GM18867 (cell line): ENCODE results near the gene GNAL.
A peak's percentile ranks its signal among the peaks of the same experiment; 100 is the strongest.

Source experiments
- ATAC-seq: cut with Tn5 transposase; IDR thresholded peaks from one replicate; pipeline ENCODE4 v1.9.1; 2021; ENCODE audit warnings: mild to moderate bottlenecking, moderate library complexity; ENCODE audit not compliant: unreplicated experiment

GNAL gene

DNA sequence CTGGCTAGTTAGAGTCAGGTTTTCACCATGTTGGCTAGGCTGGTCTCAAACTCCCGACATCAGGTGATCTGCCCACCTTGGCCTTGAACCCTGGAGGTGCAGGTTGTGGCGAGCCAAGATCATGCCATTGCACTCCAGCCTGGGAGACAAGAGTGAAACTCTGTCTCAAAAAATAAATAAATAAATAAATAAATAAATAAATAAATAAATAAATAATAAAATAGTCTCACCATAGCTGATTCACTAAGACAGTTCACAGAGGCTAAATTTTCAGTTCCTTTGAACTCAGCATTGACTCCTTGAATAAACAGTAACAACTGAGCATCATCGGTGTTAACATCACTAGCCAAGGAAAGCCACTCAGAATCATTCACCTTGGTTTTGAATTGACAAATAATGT is 32.7 kb downstream of the GNAL start:
- ATAC-seq = no peak

DNA sequence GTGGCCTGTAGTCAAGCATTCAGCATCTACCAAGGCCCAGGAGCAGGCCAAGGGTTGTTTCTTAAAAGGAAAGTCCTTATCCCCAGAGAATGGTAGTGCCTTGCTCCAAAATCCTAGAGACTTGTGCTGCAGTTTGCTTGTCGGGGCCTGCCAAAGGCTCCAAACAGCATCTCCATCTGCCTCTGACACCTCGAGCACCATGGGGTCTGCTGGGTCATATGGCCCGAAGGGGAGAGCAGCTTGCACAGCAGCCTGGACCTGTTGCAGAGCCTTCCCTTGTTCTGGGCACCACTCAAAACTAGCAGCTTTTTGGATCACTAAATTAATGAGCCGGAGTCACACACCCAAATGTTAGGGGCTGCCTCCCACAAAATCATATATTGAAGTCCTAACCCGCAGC is 35.7 kb downstream of the GNAL start:
- no peak for ATAC-seq

DNA sequence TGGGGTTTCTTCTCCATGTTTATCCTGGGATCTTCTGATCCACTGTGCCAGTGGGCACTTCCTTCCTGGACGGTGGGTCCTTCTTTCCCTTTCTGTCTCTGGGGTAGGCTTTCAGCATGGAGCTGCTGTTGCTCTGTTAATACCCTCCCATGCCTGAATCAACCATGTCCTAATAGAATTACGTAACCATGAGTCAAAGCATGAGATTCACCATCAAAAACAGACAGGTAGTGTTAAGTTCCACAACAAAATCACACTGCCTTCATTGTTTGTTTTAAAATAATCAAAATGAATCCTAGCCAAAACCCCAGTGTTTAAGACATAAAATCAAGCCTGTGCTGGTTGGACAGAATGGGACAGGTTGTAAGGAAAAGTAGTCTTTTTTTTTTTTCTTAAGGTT is 37.5 kb downstream of the GNAL start:
- ATAC-seq = no peak

DNA sequence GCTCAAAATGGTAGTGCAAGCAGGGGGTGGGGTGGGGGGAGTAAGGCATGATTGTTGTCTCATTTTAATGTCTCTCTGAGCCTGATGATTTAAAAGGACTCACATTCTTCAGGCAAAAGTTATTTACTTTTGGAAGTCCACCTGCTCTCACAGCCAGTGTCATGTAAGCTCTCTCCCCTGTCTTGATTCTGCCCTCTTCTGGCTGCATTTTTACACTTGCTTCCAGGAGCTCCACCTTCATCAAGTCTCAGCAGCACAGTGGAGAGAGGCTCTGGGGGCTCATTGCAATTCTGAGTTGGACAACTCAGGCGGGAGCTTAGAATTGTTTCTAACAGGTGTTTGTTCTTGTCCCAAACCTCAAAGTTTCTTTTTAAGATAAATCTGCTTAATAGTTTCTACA is 39.2 kb downstream of the GNAL start:
- ATAC-seq = no peak

DNA sequence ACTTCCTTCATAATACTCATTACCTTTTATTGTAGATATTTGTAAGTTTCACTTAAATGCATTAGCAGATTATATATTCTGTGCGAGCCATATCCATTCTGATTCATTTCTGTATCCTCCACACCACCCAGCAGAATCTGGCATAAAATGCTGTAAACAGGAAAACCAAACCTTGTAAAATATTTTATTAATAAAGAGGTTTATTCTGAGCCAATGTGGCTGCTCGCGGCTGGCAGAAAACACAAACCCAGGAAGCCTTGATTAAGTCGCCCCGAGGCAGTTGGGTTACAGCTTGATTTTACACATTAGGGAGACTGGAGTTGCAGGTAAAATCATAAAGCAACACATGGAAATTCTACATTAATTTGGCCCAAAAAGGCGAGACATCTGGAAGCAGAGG is 40.5 kb downstream of the GNAL start:
- ATAC-seq = no peak

DNA sequence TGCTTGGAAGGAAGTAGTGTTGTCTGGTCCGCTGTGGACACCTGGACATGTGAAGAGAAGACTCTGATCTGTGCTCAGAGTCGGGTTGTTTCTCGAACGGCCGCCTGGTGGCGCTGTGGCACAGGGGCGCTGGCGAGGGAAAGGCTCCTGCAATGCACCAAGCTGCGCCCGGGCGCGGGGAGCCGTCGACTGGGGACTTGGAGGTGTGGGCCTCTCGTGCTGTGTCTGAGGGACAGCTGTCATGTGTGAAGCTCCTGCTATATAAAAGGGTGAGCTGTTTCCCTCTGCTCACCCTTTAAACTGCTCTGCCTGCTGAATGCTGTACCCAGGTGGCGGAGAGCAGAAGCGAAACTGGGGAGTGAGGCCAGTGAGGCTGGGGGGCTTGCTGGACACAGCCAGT is 44.0 kb downstream of the GNAL start:
- ATAC-seq = peak; percentile 64

DNA sequence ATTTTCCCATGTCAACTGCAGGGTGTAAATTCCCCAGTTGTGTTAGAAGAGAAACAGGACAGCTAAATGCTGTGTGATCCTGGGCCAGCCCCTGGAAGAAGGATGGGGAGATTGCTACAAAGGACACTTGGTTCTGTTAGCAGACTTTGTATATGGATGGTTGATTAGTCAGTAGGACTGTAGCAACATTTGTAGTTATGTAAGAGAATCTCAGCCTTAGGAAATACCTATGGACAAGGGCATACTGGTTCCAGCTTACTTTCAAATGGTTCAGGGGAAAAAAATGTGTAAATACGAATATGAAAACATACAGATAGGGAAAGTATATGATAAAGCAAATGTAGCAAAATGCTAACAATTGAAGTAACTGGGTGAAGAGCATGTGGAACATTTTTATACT is 47.6 kb downstream of the GNAL start:
- ATAC-seq = no peak

DNA sequence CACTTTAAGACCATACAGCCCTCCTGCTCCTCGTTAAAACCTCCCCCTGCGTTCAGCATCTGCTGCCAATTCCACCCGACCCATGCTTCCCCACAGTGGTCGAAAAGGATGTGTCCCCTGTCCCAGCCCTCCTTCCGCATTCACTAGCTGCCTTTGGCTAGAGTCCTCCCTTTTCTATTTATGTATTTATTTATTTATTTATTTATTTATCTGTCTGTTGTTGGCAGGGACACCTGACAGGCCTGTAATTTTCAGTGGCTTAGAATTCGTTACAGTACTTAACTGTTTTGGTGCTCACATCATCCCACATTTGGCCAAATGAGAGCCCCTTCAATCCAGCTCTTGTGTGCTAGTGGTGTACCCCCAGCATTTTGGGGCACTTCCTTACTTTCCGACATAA is 50.8 kb downstream of the GNAL start:
- ATAC-seq = no peak

DNA sequence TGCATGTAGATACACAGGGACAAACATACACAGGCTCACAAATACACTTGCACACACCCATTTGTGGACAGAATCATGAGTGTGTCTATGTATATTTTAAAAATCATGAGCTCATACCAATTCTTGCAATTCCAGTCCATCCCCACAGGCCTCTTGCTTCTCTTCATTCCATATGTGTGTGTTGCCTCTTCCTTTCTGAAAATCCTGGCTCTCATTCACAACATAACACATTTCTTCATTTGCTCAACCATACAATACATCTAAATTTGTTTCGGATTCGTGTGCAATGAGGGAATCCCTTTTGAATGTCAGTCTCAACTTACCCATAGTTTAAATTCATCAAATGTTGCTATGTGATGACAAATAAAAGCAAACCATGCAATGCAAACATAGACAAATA is 51.4 kb downstream of the GNAL start:
- no peak for ATAC-seq

DNA sequence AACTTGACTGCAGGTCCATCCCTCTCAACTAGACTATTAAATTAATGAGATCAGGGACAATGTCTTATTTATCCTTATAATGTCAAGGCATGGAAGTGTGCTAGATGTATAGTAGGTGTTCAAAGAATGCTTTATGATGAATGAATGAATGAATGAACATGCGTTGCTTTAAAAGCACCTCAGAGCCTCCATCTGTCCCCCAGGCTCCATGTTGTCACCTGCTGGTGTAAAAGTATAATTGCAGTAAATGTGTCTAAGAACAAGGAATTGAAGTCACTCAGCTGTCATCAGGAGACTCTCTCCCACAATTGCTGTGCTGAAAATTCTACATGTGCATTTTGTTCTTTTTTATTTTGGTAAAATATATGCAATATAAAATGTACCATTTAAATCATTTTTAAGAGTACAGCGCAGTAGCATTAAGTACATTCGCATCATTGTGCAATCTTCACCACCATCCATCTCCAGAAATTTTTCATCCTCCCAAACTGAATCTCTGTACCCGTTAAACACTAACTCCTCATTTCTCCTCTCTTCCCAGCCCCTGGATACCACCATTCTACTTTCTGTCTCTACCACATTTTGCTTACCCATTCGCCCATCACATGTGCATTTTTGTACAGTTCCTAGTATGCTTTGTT is 52.6 kb downstream of the GNAL start:
- ATAC-seq = no peak

DNA sequence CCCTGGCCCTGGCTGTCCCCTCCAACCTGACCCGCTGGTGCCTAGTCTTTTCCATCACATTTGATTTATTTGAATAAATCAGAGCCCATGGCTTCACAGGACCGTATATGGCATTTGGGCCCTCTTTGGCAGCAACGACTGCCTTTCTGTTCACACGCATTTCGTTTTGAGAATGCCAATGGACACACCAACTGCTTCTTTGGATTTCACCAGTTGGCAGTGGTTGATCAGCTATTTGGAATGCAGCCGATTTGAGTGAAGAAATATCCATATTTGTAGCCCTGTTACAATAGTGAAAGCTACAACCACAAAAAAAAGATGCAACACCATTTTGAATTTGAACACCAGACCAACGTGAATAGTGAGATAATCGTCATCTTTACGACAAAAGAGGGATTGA is 56.5 kb downstream of the GNAL start:
- ATAC-seq = no peak

DNA sequence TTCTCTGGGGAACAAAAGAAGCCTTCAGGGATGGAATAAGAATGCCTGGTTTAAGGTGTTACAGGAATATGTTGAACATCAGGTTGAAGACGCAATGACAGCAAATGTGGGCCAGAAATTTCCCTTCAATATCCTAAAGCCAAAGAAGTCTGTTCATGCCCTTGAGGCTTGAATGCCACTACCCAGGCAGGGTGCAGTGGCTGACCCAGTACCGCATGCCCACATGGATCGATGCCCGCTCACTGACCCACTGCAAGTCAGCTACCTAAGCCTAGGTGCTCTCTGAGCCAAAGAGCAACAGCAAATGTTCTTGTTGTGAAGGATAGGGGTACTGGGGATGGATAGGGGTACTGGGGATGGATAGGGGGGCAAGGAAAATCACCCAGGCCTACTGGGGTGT is 58.2 kb downstream of the GNAL start:
- ATAC-seq = no peak

DNA sequence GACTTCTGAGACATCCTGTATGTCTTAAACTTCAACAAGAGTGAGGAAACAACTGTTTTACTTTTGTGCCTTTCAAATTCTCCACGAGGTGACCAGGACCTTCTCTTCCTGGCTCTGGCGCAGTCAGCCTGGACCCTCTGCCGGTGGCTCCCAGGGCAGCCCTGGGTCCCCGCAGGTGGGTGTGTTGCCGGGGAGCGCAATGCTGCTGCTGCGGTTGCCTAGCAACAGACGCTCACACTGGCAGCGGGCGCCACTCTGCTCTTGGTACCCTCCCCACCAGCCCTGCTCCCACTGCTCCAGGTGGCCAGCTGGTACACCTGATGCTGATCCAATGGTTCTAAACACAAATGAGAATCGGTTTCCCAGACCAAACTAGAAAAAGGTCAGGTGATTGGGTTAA is 58.7 kb downstream of the GNAL start:
- ATAC-seq = no peak

DNA sequence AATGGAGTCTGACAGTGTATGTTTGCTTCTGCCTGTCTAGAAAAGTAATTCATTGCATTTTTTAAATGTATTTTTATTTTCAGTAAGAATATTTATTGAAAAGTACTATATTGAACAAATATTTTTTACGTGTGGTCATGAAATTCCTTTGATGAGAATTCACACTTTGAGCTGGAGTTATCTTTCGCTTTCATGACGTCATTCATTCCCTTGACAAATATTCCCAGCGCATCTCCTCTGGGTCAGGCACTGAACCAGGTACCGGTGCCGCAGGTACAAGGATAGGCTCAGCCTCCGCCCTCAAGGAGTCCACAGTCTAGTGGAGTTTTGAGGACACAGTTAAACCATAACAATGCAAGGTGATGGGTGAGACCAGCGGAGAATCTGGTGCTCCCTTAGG is 60.2 kb downstream of the GNAL start:
- no peak for ATAC-seq

DNA sequence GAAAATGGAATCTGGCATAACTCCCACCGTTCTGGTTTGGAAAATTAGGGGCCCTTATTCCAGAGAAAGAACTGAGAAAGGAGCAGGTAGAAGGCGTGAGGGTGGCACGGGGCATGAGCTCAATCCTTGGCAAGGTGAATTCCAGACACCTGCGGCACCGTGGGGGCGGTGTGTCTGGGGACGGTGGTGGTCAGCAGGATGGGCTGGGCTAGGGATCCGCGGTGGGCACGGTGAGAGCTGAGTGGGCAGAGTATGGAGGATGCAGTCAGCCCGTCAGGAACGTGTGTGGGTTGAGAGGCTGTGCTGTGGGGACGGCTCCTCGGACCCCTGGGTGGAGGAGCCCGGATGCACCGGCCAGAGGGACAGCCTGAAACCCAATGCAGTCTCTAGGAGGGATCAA is 61.1 kb downstream of the GNAL start:
- no peak for ATAC-seq

DNA sequence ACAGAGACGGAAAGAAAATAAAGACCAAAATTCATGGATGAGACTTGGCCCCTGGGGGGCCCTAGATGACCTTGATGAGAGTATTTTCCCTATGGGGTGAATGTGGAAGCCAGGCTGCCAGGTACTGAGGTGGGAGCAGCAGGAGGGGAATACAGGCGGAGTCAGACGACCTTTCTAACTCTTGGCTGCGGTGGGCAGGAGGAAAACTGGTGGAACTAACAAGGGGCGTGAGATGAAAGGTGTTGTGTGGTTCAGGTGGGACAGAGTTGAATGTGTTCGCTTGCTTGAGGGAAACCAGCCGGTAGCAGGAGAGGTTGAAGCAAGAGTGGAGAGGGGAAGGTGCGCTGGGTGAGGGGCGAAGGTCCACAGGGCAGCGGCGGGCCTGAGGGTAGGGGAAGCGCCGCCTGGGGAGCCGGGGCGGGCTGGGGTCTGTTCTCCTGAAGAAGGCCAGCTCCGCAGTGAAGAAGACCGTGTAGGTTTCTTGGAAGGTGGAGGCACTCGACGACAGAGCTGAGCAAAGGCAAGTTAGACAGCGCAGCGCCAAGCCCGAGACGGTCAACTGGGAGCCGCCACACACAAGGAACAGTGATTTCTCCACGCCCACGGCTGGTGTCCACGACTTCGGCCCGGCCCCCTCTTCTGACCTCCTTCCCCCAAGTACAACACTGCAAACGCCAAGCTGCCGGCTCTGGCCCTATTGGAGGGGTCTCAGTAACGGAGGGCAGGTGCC is 61.7 kb downstream of the GNAL start:
- no peak for ATAC-seq

DNA sequence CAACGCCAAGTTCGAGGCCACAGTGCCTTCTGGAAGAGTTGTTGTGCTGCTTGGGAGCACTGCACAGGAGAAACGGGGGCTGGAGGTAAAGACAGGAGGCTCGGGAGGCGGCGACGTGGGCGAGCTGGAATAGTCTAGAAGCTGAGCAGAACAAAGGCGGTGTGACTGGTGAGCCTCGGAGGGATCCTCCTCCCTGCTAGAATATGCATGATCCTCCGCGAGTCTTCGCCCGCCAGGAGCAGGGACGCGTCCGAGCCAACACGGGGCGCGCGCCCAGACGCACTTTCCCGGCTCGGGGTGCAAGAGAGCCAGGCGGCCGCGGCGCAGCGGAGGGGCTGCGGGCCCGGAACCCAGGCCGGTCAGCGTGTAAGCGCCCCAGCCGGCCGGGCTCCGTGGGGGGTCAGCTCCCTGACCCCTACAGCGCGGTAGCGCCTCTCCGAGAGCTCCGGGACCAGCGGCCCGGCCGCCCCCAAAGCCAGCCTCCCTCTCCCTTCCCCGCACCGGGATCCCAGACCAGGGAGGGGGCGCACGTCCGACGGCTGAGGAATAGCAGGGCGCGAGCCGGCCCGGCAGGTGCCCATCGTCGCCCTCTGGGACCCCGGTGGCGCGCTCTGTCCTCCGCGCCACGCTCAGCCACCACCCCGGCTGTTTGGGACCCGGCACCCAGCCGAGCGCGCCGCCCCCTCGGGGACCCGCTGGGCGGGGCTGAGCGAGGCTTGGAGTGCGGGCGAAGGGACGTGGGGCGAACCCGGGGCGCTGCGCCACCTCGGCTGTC is 62.5 kb downstream of the GNAL start:
- ATAC-seq = no peak

DNA sequence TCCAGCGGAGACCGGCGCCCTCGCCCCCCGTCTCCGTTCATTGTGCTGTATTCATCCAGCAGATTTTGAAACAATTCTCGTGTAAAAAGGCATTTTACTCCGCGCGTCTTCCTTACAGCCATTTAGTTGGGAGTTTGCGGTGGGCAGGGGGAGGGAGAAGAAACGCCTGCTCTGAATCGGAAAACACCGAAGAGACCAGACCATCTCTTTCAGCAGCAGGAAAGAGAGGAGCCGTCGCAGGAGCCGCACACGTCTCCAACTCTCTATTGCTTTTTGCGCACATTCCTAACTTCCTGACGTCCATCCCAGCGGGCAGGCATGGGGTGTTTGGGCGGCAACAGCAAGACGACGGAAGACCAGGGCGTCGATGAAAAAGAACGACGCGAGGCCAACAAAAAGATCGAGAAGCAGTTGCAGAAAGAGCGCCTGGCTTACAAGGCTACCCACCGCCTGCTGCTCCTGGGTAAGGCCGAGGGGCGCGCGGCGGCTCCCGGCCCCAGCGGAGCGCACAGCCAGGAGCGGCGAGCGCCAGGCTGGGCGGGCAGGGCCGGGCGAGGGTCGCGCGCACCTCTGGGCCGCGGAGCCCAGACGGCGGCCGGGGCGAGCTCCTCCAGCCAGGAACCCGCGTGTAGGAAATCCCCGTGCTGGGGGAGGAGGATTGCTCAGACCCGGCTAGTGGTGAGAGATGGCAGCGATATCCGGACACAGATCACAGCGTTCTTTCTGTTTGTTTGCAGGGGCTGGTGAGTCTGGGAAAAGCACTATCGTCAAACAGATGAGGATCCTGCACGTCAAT is 63.2 kb downstream of the GNAL start:
- ATAC-seq = no peak

DNA sequence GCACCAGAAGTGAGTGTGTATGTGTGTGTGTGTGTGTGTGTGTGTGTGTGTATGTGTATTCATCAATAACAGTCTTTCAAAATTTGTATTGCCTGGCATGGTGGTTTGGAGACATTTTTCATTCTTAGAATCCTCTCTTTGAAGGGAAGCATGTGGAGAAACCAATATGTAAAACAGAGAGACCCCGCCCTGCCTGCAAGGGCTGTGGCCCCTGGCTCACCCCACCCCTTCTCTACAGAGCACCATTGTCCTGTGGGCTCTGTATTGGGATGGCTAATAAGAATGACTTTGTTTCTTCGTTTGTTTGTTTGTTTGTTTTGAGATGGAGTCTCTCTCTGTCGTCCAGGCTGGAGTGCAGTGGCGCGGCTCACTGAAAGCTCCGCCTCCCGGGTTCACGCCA is 65.9 kb downstream of the GNAL start:
- ATAC-seq = no peak

DNA sequence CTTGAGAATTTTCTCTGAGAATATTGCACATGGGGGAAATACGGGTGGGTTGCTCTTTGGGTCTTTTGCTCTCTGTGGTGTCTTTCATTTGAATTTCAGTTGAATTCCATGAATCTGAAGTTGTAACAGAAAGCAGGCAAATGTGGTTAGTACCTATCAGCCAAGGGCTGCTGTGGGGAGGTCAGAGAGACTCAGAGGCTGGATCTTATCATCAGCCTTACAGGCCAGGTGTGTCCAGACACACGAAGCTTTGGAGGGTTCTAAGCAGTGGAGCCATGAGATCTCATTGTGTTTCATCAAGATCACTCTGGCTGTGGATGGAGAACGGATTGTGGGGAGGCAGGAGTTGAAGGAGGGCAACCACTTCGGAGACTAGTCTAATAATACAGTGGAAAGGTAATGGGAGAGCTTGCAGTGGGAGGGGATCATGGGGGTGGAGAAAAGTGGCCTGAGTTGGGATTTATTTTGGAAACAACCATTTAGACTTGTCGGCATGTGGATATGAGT is 68.1 kb downstream of the GNAL start:
- ATAC-seq = no peak

DNA sequence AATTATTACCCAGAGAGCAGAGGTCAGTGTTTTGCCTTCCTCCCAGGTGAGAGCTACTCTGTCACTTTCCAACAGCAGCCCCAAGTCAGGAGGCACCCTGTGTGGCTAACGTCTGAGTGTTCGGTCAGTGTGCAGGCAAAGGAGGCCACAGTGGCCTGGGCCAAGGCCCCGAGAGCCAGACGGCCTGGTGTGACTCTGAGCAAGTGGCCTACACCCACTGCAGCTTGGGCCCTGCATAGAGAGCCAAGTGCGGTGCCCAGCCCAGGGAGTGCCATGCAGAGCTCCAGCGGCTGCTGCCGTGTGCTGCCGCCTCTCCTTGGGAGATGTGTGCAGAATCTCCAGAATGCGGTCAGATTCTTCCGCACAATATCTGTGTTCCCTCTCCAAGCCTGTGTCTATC is 70.4 kb downstream of the GNAL start:
- no peak for ATAC-seq
